NCI-H82 (cell line): Measurements from ENCODE around the gene EFNA4.
A peak's percentile ranks its signal among the peaks of the same experiment; 100 is the strongest.

Experiments
- DNase-seq: peaks from one replicate; lab custom pipeline; 2025; lab: John Stamatoyannopoulos, UW

EFNA4 gene

DNA sequence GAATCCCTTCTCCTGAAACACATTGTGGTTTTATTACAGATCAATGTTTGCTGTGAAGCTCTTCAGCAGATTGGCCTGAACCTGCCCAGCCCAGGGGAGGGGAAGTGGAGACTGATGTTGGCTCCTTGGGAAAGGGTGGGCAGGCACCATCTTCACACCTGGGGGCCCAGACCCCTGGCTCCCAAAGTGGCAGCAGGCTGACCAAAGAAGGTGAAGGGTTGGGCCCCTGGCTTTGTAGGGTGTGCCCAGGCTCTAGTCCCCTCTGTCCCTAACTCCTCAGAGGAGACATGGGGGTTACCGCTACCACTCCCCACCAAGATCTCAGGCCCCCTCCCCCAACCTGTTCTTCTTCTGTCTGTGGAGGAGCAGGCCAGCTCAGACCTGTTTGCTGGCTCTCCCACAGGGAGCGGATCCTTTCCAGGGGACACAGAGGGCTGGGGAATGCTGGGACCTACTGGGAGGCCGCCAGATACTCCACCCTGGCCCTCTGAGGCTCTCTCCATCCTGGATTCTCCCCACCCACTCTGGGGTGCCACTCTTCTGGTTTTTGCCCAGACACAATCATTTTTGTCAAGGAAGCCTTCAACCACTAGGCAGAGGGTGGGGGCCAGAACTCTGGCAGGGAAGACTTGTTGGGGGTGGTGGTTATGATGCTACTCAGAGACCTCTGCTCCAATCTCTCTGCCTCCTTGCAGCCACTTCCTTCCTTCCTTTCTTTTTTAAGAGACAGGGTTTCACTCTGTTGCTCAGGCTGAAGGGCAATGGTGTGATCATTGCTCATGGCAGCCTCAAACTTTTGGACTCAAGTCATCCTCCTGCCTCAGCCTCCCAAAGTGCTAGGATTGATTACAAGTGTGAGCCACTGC lies 10.1 kb downstream of the EFNA4 start:
- DNase-seq, result no peak

DNA sequence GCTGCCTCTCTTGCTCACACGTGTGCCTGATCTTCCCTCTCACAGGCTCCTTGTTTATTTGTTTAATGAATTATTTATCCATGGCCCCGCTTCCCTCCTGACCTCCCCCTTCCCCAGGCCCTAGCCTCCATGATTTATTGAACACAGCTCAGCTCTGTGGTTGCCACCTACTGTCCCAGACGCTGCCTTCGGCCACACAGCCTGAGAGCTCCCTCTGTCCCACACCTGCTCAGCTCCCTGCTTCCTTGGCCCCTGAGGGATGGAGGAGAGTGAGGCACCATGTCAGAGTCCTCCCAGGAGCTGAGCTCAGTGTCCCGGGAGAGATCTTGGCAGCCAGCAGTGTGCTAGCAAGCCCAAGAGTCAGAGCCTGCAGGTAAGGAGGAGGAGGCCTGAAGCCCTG lies 12.0 kb downstream of the EFNA4 start:
- no peak for DNase-seq

DNA sequence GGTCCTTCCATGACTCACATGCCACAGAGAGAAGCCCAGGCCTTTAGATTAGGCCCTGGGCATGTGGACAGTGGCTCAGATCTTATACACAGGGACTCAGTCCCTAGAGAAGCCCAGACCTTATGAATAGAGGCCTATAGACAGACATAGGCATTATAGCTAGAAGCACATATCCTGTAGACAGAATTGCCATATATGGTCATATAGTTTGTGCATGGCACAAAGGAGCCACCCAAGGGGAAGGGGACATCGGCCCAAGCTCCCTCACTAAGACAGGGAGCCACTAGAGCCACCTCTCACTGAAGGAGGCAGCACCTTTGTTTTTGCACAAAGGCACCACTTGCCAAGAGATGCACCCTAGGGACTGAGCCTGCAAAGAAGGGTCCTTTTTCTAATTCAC lies 12.8 kb downstream of the EFNA4 start:
- no peak for DNase-seq

DNA sequence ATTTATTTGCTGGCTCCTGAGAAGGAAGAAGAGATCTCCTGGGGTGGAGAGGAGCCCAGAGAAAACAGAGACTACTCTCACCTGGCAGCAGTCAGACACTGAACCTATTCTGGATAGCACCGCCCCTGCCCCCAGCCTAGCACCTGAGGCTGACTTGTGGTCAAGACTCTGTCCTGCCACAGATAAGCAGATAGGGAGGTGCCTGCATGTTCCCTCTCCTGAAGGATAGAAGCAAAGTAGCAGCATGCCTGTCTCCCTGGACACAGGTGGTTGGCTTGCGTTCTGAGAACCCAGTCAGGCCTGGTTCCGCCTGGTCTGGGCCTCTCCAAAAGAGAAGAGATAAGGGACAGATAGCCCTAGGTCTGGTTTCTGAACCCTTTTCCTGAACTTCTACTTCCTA lies 13.8 kb downstream of the EFNA4 start:
- no peak for DNase-seq

DNA sequence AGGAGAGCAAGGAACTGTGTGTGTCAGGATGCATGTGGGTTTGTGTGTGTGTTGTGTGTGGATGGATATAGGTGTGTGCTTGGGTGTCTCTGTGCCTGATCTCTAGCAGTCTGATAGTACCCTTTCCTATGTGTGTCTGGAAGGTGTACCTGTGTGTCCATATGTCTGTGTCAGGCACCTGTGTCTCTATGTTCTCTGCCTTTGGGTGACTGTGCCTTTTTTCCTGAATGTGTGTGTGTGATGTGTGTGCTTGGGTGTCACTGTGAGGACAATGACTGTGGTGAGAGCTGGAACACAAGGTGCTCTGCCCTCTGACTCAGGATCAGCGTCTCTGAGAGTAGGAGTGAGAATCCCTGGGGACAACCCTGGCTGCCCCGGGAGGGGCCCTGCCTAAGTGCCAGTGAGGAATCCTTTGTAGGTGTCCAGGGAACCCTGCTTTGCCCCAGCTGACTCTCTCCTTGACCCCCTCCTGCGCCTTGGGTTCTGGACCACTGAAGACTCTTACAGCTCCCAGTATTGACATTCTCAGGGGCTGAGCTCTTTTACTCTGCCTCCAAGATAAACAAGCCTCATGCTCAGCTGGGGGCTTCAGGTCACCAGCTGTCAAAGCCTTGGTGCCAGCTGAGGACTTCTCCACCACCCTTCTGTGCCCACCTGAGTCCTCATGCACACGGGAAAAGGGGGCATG lies 14.4 kb downstream of the EFNA4 start:
- peak; percentile 71 for DNase-seq

DNA sequence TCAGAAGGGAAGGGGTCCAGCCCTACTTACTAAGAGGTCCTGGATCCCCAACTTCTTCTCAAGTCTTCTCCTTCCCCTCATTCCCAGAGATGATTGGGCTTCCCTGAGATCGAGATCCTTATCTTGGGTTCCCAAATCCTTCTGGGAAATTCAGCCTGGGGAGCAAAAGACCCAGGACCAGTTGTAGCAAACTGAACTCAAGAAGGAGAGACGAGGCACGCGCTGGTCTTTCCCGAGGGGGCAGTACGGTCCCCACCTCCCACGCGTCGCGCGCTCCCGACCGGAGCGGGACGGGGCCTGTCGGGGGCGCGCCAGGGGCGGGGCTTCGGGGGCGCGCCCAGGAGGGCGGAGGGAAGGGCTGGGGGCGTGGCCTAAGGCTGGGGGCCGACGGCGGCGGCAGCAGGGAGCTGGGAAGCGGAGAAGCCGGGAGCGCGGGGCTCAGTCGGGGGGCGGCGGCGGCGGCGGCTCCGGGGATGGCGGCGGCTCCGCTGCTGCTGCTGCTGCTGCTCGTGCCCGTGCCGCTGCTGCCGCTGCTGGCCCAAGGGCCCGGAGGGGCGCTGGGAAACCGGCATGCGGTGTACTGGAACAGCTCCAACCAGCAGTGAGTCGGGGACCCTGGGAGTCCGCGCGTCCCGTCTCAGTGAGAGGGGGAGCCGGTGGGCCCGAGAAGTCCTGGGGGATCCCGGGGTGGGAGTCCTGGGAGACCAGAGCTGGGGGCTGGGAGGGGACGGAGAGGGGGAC lies 15.1 kb downstream of the EFNA4 start, which contains the start of gene EFNA3:
EFNA3 (plus strand) TSS at position 369 of the 741 bp plus-strand sequence; CDS start at position 474, 105 bp downstream.
- peak; percentile 91 for DNase-seq

DNA sequence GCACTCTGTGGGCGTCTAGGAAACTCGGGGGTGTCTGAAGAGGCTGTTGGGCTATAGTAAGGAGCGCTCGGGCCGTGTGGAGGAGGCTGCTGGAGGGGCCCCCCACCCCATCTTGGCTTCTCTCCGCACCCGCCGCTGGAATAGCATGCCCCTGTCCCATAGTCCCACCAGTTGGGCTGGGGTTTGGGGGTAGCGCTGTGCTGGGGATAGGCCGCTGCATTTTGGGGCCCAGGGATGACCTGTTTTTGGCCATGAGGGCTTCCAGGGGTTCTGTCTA lies 15.6 kb downstream of the EFNA4 start:
- DNase-seq, result no peak

DNA sequence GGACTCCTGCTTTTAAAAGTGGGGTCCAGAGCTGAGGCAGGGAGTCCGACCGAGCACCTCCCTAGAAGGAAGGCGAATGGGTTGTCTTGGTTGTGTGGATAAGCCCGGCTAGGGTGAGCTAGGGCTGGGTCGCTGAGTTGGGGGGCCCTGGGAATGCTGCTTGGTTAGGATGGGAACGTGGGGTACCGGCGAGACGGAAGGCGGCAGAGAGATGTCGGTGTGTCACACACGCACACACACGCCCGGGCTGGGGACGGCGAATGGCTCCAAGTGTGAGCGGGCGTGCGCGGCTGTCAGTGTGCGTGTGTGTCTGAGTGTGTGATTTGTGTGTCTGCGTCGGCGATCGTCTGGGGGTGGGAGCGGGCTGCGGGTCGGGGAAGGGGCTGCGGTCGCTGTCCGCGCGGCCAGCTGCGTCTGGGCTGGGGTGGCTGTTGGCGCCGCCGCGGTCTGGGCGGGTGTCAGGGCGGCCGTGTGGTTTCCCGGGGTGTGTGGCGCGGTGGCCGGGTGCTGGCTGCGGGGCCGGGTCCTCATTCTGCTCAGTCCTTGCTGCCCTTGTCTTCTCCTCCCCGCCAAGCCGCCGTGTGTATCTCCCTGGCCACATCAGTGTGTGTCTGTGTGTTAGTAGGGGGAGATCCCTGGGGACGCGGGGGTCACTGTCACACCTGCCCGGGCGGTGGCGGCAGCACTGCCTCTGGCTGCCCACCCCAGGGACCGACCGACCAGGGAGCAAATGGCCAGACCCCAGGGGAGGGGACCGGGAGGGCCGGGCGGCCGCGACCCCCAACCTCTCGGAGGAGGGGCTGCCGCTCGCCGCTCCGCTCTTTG lies 16.2 kb downstream of the EFNA4 start:
- DNase-seq, result peak; percentile 57

DNA sequence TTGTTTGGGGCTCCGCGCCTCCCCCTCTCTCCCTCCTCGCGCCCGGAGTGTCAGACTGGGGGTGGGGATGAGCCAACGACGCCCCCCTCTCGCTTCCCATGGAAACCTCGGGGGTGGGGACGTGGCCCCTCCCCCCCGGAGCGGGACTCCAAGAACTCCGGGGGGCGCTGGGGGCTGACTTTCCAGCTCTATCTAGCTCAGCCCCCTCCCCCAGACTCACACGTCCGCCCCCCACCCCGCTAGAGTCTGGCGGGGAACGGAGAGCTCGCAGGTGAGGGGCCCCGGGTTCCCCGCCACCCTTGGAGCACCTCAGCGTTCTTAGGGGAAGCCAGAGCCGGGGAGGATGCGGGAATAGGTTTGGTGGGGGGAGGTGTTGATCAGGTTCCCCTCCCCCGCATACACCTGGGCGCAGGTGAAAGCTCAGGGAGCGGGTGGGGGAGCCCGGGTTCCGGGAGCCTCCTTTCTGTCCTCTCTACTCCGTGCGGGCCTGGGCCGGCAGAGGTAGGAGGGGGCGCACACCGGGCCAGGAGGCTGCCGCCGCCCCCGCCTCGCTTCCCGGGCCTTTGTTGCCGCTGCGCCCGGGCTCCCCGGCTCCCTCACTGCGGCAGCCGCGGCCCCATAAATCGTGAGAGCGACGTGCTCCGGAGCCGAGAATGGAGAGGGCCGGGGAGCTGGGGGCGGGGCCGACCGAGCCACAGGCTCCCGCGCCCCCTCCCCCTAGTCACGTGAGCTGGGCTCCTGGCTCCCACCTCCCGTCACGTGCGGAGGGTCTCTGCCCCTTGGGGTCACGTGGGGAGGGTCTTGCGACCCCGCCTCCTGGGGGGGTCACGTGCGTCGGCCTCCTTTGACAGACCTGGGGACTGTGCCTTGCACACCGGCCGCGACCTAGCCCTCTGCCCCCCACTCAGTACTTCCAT lies 17.0 kb downstream of the EFNA4 start:
- DNase-seq, result peak; percentile 95

DNA sequence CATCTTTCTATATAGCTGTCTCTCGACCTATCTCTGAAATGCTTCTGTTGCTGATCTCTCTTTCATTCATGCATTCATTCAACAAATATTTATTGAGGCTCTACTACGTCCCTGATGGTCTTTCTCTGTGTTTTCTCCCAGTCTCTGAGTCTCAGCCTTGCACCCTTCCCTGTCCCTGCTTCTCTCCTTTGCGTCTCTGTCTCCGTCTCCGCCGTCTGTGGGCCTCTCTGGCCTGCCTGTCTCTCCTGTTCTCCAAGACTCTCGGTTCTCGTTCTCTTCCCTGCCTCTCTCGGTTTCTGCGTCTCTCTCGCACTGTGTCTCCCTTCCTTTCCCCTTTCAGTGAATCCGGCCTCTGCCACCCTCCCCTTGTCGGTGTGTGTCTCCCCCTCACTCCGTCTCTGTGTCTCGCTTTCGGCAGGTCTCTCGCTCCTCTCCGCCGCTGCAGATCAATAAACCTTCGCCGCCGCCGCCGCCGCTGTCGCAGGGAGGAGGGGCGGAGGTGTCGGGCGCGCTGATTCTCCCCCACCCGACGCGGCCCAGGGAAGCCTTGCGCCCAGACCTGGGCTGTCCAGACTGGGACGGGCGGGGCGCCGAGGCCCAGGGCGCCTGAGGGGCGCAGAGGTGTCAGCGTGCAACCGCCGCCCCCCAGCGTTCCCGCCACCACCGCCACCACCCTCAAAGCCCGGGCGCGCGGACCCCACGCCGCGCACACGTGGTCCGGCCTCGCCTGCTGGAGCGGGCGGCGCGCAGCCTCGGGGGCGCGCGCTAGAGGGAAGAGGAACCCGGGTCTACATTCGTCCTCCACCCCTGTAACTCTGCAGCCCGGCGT lies 18.1 kb downstream of the EFNA4 start:
- DNase-seq, result peak; percentile 63

DNA sequence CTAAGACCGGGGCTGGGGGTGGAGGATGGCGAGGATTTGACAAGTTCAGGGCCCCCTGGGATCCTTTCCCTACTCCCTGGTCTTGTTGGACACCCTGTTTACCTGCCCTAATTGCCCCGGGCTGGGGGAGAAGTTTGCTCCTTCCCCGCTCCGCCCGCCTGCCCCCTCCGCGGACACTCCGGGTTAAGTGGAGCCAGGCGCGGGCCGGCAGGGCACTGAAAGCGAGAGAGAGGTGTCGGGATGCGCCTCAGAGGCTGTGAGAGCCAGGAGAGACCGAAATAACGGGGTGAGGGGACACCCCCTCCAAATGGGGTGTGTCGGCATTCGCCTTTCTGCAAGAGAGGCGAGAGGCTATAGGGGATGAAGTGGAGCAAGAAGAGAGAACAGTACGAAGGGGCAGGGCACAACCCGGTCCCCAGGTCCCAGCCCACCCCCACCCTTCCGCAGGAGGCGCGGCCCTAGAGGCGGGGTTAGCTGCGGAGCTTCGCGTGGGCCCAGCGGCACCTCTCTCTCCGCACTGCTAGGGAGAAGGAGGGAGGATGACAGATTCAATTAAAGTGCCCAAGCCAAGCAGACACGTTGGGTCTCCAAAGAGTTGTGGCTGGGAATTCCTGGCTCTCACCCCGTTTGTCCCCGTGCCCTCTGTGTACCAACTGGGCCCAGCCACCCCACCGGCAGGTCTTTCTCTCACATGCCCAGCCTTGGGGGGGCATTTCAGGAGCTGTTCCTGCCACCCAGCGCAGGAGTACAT lies 18.9 kb downstream of the EFNA4 start:
- peak; percentile 64 for DNase-seq

DNA sequence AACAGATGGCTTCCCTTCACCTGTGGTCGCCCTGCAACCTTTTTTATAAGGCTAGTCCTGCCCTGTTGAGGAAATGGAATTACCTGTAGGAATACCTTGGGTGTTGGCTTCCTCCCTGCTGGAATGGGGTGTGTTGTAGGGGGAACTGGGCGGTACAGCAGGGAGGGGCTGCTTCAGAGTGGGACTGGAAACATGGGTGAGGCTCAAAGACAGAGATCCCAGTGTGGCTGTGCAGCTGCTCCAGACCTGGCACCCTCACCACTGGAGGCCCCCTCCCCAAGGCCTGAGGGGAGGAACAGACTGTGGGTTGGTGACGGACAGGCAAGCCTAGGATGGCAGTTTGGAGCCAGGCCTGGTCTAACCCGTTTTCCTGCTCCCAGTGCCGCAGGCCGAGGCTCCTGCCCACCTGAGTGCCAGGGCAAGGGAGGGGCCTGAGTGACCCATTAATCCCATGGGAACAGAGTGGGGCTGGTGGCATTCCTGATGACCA lies 19.6 kb downstream of the EFNA4 start:
- DNase-seq, result no peak

DNA sequence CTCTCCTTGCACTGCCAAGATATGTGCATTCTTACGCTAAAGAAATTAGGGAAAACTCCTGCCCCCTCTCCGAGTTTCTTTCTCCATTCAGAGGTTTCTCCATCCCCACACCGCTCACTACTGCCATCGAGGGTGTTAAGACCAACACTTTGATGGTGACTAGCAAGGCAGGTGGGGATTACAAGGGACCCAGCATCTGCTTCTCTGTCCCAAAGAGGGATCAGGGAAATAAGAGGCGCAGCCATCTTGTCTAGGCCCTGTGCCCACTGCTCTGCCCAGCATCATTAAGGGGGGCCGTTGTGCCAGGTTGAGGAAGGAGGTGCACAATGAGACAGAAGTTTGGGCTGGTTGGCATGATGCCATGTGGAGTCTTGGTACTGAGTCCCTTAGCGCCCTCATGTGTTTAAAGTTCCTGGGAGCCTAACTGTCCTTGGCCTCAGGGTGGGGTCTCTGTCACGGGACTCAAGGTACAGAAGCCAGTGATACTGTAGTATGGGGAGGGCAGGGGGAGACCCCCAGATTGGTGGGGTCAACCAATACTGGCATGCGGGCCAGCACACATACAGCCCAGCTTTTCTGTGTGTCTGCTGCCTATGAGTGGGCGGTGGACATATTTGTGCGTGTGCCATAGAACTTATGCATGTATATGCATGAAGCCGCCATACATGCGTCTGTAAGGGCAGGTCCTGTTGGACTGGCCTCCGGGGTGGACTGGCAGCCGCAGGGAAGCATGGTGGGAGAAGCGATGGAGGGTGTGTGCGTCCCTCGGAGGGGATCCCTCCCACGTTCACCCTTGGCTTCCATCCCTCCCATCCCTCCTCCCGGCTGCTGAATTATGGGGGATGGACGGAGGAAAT lies 20.6 kb downstream of the EFNA4 start:
- DNase-seq, result peak; percentile 75

DNA sequence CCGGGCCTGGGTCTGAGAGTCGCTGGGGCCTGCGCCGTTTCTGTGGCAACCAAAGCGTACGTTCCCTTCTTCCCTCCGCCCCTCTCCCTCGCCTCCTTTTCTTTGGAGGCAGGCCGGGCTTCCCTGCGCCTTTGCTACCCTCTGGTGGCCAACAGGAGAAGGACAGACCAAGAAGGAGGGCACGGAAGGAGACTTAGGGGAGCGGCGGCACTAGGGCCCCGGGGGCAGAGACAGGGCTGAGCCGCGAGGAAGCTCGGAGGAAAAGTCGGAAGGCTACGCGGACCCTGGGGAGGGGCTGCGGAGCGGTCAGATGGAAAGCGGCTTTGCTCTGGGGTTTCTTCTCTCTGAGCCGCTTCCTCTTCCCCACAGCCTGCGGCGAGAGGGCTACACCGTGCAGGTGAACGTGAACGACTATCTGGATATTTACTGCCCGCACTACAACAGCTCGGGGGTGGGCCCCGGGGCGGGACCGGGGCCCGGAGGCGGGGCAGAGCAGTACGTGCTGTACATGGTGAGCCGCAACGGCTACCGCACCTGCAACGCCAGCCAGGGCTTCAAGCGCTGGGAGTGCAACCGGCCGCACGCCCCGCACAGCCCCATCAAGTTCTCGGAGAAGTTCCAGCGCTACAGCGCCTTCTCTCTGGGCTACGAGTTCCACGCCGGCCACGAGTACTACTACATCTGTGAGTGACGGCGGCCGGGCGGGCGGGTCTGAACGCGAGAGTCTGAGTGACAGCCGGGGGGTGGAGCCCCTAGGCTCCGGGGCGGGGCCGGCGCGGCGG lies 21.4 kb downstream of the EFNA4 start:
- DNase-seq, result peak; percentile 99

DNA sequence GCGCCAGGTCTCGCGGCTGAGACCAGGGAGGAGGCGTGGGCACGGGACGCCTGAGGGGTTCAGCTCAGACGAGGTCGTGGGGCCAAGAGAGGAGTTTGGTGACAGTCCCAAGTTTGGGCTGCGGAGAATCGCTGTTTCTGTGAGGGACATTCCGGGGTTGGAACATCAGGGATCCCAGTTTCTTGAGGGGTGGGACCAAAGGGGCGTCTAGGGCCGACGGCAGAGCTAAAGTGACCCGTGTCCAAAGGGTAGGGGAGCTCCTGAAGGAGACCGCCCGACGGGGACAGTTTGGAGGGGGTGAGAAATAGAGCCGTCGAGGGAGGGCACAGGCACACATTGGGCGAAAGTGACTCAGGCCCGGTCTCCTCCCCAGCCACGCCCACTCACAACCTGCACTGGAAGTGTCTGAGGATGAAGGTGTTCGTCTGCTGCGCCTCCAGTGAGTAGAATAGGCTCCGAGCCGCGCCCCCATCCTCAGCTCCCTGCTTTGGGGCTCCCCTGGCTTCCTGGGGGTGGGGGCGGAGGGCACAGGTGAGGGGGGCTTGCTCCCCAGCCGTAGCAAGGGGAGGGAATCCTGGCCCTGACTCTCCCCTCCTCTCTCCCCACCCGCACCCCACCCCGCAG lies 22.1 kb downstream of the EFNA4 start:
- DNase-seq, result peak; percentile 75

DNA sequence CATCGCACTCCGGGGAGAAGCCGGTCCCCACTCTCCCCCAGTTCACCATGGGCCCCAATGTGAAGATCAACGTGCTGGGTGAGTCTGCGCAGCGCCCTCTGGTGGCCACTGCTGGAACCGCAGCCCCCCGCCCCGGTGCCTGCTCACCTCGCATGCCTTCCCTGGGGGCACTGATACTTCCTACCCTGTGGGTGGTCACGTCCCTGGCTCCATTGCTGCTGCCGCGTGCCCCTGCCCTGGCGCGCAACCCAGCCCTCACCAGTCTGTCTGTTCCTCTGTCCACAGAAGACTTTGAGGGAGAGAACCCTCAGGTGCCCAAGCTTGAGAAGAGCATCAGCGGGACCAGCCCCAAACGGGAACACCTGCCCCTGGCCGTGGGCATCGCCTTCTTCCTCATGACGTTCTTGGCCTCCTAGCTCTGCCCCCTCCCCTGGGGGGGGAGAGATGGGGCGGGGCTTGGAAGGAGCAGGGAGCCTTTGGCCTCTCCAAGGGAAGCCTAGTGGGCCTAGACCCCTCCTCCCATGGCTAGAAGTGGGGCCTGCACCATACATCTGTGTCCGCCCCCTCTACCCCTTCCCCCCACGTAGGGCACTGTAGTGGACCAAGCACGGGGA lies 22.7 kb downstream of the EFNA4 start:
- DNase-seq, result peak; percentile 84
